Suprapubic skin (tissue), 4 donors: ENCODE measurements around the gene MUC2. TPM values are rescaled to one million over a fixed set of nuclear protein-coding genes. Genes with fewer than 3 reads are reported as not detected.
A peak's percentile ranks its signal among the peaks of the same experiment; 100 is the strongest.

Experiments
- DNase-seq, 2 donors: peaks; one replicate each; pipeline ENCODE4 v3.0.0-alpha.2; 2019; ENCODE audit warnings: low spot score in 2 of 2
- H3K27ac ChIP-seq: fragments of 200-600 bp; sonication (generic); one replicate; pipeline ENCODE4 v1.5.1; 2019
- H3K27me3 ChIP-seq: fragments of 200-600 bp; sonication (generic); one replicate; pipeline ENCODE4 v1.5.1; 2019
- H3K36me3 ChIP-seq: fragments of 200-600 bp; sonication (generic); one replicate; pipeline ENCODE4 v1.5.1; 2019
- H3K4me1 ChIP-seq: fragments of 200-600 bp; sonication (generic); one replicate; pipeline ENCODE4 v1.5.1; 2019
- H3K4me3 ChIP-seq: fragments of 200-600 bp; sonication (generic); one replicate; pipeline ENCODE4 v1.5.1; 2019; ENCODE audit warnings: mild to moderate bottlenecking
- H3K9me3 ChIP-seq: fragments of 200-600 bp; sonication (generic); one replicate; pipeline ENCODE4 v1.5.1; 2019
- CTCF ChIP-seq, 2 donors: fragments of 200-600 bp in 1 of 2; fragments of 450-650 bp in 1 of 2; sonication (generic) in 1 of 2; IDR thresholded peaks; one replicate each; pipeline ENCODE4 v1.5.1; 2016 to 2019; ENCODE audit warnings: antibody characterized with exemption in 2 of 2, mild to moderate bottlenecking in 1 of 2, moderate library complexity in 1 of 2
- EP300 ChIP-seq: sonication (generic); formaldehyde crosslinking; IDR thresholded peaks from one replicate; pipeline ENCODE4 v1.6.1; 2017; ENCODE audit warnings: antibody characterized with exemption
- POLR2A ChIP-seq, 2 donors: fragments of 450-650 bp; IDR thresholded peaks; one replicate each; pipeline ENCODE4 v1.6.1; 2017; ENCODE audit warnings: antibody characterized with exemption in 2 of 2, mild to moderate bottlenecking in 2 of 2, moderate library complexity in 2 of 2
- POLR2AphosphoS5 ChIP-seq, 3 donors: sonication (generic); formaldehyde crosslinking; IDR thresholded peaks; one replicate each; pipeline ENCODE4 v1.6.1; 2017; ENCODE audit warnings: antibody characterized with exemption in 3 of 3
- WGBS: methylation state at CpG from one replicate; pipeline ENCODE4 v1.1.5; 2018; 5-methylcytosine and 5-hydroxymethylcytosine counted together
- total RNA-seq, 4 donors: library from RNA; depleted of rRNA; stranded (reverse); fragments of >200 nt; gene quantifications; one replicate each; pipeline ENCODE4 v1.1.0, GENCODE V29; 2016

MUC2 gene
- total RNA-seq, 4 donors from 2014 or later = 0.05 to 0.17 (median 0.12) TPM

DNA sequence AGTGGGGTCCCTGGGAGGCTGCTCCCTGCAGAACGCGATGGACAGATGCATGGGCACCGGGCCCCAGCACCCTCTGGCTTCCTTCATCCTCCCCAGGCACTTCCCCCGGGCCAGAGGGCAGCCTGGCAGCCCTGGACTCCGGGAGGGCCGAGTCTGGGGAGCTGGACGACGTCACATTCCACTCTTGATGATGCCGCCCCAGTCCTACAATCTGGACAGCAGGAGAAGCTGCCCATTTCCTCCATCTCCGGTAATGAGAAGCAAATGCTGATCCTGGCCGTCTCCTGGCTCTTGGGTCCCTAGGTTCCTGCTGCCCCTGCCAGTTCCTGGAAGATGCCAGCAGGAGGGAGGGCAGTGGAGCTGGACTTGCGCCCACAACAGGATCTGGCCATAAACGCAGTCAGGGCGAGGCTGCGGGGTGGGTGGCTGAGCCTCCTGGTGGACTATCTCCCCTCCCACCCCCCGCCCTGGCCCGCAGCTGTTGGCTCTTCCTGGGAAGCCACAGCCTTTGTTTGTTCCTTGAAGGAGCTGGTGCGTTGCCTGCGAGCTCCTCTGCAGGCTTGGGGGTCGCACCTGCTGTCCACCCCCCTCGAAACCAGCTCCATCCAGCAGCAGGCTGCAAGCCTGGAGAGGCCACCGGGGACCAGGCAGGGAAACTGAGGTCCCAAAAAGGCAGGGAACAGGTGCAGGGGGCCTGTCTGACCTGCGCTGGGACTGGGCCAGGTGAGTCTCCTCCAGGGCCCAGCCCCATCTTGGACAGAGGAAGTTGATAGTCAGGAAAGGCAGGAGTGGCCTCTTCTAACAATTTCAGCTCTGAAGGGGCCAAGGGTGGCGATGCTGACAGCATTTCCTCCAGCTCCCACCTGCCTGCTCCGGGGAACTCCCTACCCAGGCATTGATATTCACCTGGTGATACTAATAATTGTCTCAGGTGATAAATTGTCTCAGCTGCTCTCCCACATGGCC lies 20.2 kb upstream of the MUC2 start:
- Histone ChIP-seq H3K4me3 (no peak overlapping the region), H3K27ac (no peak overlapping the region), H3K36me3 (no peaks in the 10 kb centered on the region), H3K9me3 (no peaks in the 10 kb centered on the region), H3K4me1 (peaks cover 17% of the 10 kb centered on the region), H3K27me3 (peaks cover 30% of the 10 kb centered on the region)
- peak in 1 of 2 donors; percentile 54 for DNase-seq
- TF ChIP-seq CTCF (IDR thresholded peaks at IDR 0.05) = no peak
- no peak for TF ChIP-seq EP300
- TF ChIP-seq POLR2A (IDR thresholded peaks at IDR 0.05) = no peak
- TF ChIP-seq POLR2AphosphoS5 (IDR thresholded peaks at IDR 0.05) = no peak
- WGBS = 60% methylated on average over 5 of the region's 25 CpGs

DNA sequence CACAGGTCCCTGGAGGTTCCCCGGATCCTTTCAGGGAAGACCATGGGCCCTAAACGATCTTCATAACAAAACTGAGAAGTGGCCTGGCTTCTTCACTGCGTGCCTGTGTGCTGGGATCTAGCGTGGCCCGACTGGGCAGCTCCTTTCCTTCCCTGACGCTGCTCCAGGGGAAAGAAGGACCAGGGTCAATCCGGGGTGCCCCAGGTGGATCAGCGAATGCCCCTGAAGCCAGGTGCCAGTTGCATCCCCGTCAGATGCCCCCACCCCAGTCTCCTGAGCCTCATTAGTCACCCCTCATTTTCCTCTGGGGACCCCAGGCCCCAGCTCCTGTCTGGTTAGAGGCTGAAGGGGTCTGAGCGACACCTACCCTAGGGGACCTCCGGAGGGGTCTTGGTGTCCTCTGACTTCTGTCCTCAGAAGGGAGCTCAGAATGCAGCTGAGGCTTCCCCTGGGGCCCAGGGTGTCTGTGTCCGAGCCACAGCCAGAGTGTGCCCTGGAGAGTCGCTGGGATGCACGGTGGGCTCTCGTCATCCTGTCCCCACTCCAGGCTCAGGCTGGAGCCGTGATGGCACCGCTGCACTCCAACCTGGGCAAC lies 19.5 kb upstream of the MUC2 start:
- Histone ChIP-seq H3K27me3 (peaks cover 30% of the 10 kb centered on the region), H3K9me3 (no peaks in the 10 kb centered on the region), H3K36me3 (no peaks in the 10 kb centered on the region), H3K4me1 (peaks cover 17% of the 10 kb centered on the region), H3K4me3 (no peak overlapping the region), H3K27ac (no peak overlapping the region)
- TF ChIP-seq POLR2A (IDR thresholded peaks at IDR 0.05) = no peak
- no peak for TF ChIP-seq EP300
- no peak for TF ChIP-seq POLR2AphosphoS5 (IDR thresholded peaks at IDR 0.05)
- no peak for TF ChIP-seq CTCF (IDR thresholded peaks at IDR 0.05)
- 88% methylated on average over 17 of the region's 17 CpGs for WGBS
- no peak for DNase-seq

- no peak overlapping the region for H3K27ac ChIP-seq
- 79% methylated on average over 34 of the region's 46 CpGs for WGBS
- H3K4me3 ChIP-seq = no peak overlapping the region
- peaks cover 17% of the 10 kb centered on the region for H3K4me1 ChIP-seq
- peaks cover 30% of the 10 kb centered on the region for H3K27me3 ChIP-seq
- no peak for TF ChIP-seq EP300
- TF ChIP-seq CTCF (IDR thresholded peaks at IDR 0.05) = no peak
- no peak for TF ChIP-seq POLR2A (IDR thresholded peaks at IDR 0.05)
- TF ChIP-seq POLR2AphosphoS5 (IDR thresholded peaks at IDR 0.05) = no peak
- peak in 1 of 2 donors; percentile 74 for DNase-seq
- no peaks in the 10 kb centered on the region for H3K9me3 ChIP-seq
- no peaks in the 10 kb centered on the region for H3K36me3 ChIP-seq
Measured at GRCh38 chr11:1055990-1056771, 18.5 kb upstream of the MUC2 start.

GRCh38 chr11:1057806-1058205 lies 16.9 kb upstream of the MUC2 start:
- TF ChIP-seq CTCF (IDR thresholded peaks at IDR 0.05) (no peak), POLR2AphosphoS5 (IDR thresholded peaks at IDR 0.05) (no peak), POLR2A (IDR thresholded peaks at IDR 0.05) (no peak), EP300 (no peak)
- no peak for DNase-seq
- Histone ChIP-seq H3K36me3 (no peaks in the 10 kb centered on the region), H3K27me3 (peaks cover 30% of the 10 kb centered on the region), H3K27ac (no peak overlapping the region), H3K4me1 (peaks cover 14% of the 10 kb centered on the region), H3K4me3 (no peak overlapping the region), H3K9me3 (no peaks in the 10 kb centered on the region)
- 90% methylated on average over 16 of the region's 16 CpGs for WGBS
